Stimulated activated CD4-positive, alpha-beta T cell treated with anti-CD3 and anti-CD28 coated beads, Interleukin-1b, Interleukin-23, amount 100 ng/mL, for 1 hour (primary cell): ENCODE measurements around the gene MYOCOS.

ENCODE experiments used
- DNase-seq, 2 donors: peaks; one replicate each; pipeline ENCODE4 v3.0.0-alpha.2; 2020; ENCODE audit warnings: low read depth in 2 of 2

MYOCOS gene

GRCh38 chr1:171663036-171663853 is 41.2 kb downstream of the MYOCOS start:
- no peak for DNase-seq

GRCh38 chr1:171663854-171664575 is 42.0 kb downstream of the MYOCOS start:
- DNase-seq = no peak

- DNase-seq = no peak
Measured at GRCh38 chr1:171664976-171665375, 42.9 kb downstream of the MYOCOS start.

- DNase-seq = no peak
Measured at GRCh38 chr1:171666114-171666769, 44.2 kb downstream of the MYOCOS start.

- DNase-seq = no peak
Measured at GRCh38 chr1:171668372-171668771, 46.3 kb downstream of the MYOCOS start.

- no peak for DNase-seq
Measured at GRCh38 chr1:171670739-171671138, 48.7 kb downstream of the MYOCOS start.

- DNase-seq = no peak
Measured at GRCh38 chr1:171674431-171675405, 52.7 kb downstream of the MYOCOS start.
